Esophagus squamous epithelium (tissue), 4 donors: ENCODE results near the gene CD47.

Source experiments
- POLR2A ChIP-seq, 4 donors: fragments of 450-650 bp; IDR thresholded peaks; one replicate each; pipeline ENCODE4 v1.6.1; 2017; ENCODE audit warnings: antibody characterized with exemption in 4 of 4, mild to moderate bottlenecking in 4 of 4, moderate library complexity in 3 of 4
- TF ChIP-seq, protein P1 (sequence below), 6 experiments: fragments of 450-650 bp in 4 of 6; fragments of 200-600 bp in 2 of 6; sonication (generic) in 2 of 6; IDR thresholded peaks; one replicate each; pipeline ENCODE4 v1.5.1; 2016 to 2019; ENCODE audit warnings: antibody characterized with exemption in 6 of 6, mild to moderate bottlenecking in 4 of 6, moderate library complexity in 4 of 6

GRCh38 chr3:108018552-108018951, 72.3 kb downstream of the CD47 start:
- TF ChIP-seq, protein P1, sequence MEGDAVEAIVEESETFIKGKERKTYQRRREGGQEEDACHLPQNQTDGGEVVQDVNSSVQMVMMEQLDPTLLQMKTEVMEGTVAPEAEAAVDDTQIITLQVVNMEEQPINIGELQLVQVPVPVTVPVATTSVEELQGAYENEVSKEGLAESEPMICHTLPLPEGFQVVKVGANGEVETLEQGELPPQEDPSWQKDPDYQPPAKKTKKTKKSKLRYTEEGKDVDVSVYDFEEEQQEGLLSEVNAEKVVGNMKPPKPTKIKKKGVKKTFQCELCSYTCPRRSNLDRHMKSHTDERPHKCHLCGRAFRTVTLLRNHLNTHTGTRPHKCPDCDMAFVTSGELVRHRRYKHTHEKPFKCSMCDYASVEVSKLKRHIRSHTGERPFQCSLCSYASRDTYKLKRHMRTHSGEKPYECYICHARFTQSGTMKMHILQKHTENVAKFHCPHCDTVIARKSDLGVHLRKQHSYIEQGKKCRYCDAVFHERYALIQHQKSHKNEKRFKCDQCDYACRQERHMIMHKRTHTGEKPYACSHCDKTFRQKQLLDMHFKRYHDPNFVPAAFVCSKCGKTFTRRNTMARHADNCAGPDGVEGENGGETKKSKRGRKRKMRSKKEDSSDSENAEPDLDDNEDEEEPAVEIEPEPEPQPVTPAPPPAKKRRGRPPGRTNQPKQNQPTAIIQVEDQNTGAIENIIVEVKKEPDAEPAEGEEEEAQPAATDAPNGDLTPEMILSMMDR (IDR thresholded peaks at IDR 0.05): no peak
- no peak for TF ChIP-seq POLR2A (IDR thresholded peaks at IDR 0.05)
